Measurements from ENCODE around the gene PLCB4.

DNA sequence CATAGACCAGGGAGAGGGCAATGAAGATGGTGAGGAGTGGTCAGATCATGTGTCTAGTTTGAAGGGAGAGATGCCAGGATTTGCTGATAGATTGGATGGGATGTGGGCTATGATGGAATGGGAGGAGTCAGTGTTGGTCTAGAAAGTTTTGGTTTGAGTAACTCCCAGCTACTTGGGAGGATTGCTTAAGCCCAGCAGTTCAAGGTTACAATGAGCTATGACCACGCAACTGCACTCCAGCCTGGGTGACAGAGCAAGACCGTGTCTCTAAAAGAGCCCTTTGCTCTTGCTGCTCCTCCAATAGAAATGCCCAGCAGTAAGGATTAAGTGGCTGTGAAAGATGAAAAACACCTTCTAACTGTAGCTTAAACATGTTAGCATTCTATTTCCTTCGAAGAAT is 427.3 kb downstream of the PLCB4 start:
- TF ChIP-seq POLR2A (IDR thresholded peaks at IDR 0.05): no peak
- TF ChIP-seq, protein P1, sequence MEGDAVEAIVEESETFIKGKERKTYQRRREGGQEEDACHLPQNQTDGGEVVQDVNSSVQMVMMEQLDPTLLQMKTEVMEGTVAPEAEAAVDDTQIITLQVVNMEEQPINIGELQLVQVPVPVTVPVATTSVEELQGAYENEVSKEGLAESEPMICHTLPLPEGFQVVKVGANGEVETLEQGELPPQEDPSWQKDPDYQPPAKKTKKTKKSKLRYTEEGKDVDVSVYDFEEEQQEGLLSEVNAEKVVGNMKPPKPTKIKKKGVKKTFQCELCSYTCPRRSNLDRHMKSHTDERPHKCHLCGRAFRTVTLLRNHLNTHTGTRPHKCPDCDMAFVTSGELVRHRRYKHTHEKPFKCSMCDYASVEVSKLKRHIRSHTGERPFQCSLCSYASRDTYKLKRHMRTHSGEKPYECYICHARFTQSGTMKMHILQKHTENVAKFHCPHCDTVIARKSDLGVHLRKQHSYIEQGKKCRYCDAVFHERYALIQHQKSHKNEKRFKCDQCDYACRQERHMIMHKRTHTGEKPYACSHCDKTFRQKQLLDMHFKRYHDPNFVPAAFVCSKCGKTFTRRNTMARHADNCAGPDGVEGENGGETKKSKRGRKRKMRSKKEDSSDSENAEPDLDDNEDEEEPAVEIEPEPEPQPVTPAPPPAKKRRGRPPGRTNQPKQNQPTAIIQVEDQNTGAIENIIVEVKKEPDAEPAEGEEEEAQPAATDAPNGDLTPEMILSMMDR (IDR thresholded peaks at IDR 0.05): no peak
